ENCODE data around the gene GPS2. TPM values are rescaled to one million over a fixed set of nuclear protein-coding genes. Genes with fewer than 3 reads are reported as not detected.

The GPS2 gene
- total and polyA plus RNA-seq, 2 donors (not counting 1 experiment from before 2014, with no cell fraction given) = 137 to 225 TPM

DNA sequence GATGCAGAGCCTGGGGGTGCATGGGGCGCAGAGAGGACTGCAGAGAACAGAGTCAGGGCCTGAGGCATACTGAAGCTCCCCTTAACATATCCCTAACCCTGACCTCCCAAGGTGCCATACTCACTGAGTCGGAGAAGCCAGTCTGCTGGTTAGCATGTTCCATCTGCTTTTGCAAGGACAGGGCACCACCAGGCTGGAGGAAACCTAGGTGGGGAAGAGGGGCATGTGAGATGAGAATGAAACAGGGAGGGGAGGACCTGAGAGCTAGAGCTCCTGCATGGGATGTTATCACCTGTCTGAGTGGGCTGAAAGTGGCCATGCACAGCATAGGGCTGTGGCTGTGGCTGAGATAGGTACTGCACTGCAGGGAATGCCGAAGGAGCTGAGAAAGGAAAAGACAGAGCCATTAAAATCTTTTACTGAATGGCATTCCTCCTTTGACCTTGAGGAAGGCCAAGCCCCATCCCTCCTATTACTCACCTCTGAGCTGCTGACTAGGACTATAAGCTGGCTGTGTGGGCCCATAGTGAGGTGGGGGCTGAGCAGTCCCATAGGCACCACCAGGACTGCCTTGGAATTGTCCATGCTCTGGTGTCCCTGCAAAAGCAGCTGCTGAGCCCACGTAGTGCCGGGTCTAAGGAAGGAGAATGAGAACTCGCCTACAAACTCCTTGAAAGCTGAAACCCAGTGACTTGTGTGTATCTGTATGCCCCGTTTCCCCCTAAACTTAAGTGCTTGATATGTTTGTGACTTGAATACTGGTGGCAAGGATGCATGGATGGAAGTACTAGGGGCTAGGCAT is 1.9 kb downstream of the GPS2 start:
- no peaks in the 10 kb centered on the region for H3K27me3 Mint-ChIP-seq
- Histone ChIP-seq H3K36me3 (replicated peaks in 1 of 2; ENCODE audit: control extremely low read depth in 1 of 2, control insufficient read depth in 1 of 2, extremely low read depth in 1 of 2, insufficient read depth in 2 of 2, low read length in 1 of 2) (peaks cover 5 to 67% of the 10 kb centered on the region in 2 experiments), H2AFZ (ENCODE audit: insufficient read depth, low read depth, low read length, poor library complexity, severe bottlenecking) (no peak overlapping the region), H3K9me3 (ENCODE audit: control extremely low read depth in 1 of 3, control insufficient read depth in 2 of 3, insufficient read depth in 1 of 3, low read length in 2 of 3) (no peaks in the 10 kb centered on the region), H3K4me1 (ENCODE audit: control insufficient read depth in 2 of 2, insufficient read depth in 2 of 2, low read length in 2 of 2) (peaks cover 34 to 60% of the 10 kb centered on the region in 2 donors), H3K9ac (ENCODE audit: low read length) (no peak overlapping the region), H3K4me3 (ENCODE audit: control extremely low read depth in 1 of 5, extremely low read depth in 1 of 5, insufficient read depth in 1 of 5, low read depth in 2 of 5, low read length in 4 of 5) (no peak overlapping the region), H3K27me3 (replicated peaks in 1 of 4; ENCODE audit: control extremely low read depth in 1 of 4, control insufficient read depth in 3 of 4, insufficient read depth in 4 of 4, low read length in 3 of 4) (no peaks in the 10 kb centered on the region), H3K4me2 (replicated peaks; ENCODE audit: low read depth, low read length, poor library complexity, severe bottlenecking) (peak overlapping the region; percentile 91), H3K27ac (ENCODE audit: low read length in 2 of 2) (peak overlapping the region in 1 of 2 donors; percentile 91), H4K20me1 (ENCODE audit: control insufficient read depth, insufficient read depth, low read length, poor library complexity, severe bottlenecking) (peaks cover 63% of the 10 kb centered on the region), H3K79me2 (ENCODE audit: control insufficient read depth, insufficient read depth, low read length) (peaks cover 64% of the 10 kb centered on the region)
- ATAC-seq (ENCODE audit: low read depth) (no peak), DNase-seq (no peak)
- intact Hi-C loops (cut with micrococcal nuclease) = no loop called here
- TF ChIP-seq, protein P1, sequence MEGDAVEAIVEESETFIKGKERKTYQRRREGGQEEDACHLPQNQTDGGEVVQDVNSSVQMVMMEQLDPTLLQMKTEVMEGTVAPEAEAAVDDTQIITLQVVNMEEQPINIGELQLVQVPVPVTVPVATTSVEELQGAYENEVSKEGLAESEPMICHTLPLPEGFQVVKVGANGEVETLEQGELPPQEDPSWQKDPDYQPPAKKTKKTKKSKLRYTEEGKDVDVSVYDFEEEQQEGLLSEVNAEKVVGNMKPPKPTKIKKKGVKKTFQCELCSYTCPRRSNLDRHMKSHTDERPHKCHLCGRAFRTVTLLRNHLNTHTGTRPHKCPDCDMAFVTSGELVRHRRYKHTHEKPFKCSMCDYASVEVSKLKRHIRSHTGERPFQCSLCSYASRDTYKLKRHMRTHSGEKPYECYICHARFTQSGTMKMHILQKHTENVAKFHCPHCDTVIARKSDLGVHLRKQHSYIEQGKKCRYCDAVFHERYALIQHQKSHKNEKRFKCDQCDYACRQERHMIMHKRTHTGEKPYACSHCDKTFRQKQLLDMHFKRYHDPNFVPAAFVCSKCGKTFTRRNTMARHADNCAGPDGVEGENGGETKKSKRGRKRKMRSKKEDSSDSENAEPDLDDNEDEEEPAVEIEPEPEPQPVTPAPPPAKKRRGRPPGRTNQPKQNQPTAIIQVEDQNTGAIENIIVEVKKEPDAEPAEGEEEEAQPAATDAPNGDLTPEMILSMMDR (IDR thresholded peaks at IDR 0.05) = peak; percentile 17
- TF ChIP-seq EZH2 (IDR thresholded peaks at IDR 0.05; ENCODE audit: borderline replicate concordance, insufficient read depth, low read depth, low read length, poor library complexity, severe bottlenecking) = no peak
- CTCF ChIA-PET = interaction anchor here (1.2 to 2.2 kb wide), 7 partner anchors 8 to 268 kb away, joined by 3 to 19 read pairs (median 6); partner anchors contain the start of gene NEURL4
- POLR2A ChIA-PET = interaction anchor here (0.6 to 1.5 kb wide), 4 partner anchors 16 to 171 kb away, joined by 3 to 7 read pairs (median 4); partner anchors contain the start of genes NEURL4 and POLR2A
- 96% methylated on average over 4 of the region's 7 CpGs for WGBS (ENCODE audit: insufficient coverage)
- H3K9me3 Mint-ChIP-seq (ENCODE audit: insufficient read depth) = no peaks in the 10 kb centered on the region
- H3K4me3 Mint-ChIP-seq = peak overlapping the region; percentile 87
- H3K4me1 Mint-ChIP-seq = peaks cover 69% of the 10 kb centered on the region
- peak overlapping the region; percentile 93 for H3K27ac Mint-ChIP-seq
